Prostate gland (tissue), 2 donors: ENCODE measurements around the gene SH2D4B.

Experiments used
- POLR2A ChIP-seq: fragments of 450-650 bp; IDR thresholded peaks from one replicate; pipeline ENCODE4 v1.6.1; 2016; ENCODE audit warnings: antibody characterized with exemption, mild to moderate bottlenecking
- TF ChIP-seq, protein P1 (sequence below), 4 experiments: fragments of 200-600 bp in 2 of 4; fragments of 450-650 bp in 2 of 4; sonication (generic) in 2 of 4; IDR thresholded peaks; 1 replicate in 3 of 4; 2 replicates in 1 of 4; pipeline ENCODE4 v1.5.1; 2016 to 2019; ENCODE audit warnings: antibody characterized with exemption in 4 of 4, mild to moderate bottlenecking in 2 of 4, moderate library complexity in 2 of 4

DNA sequence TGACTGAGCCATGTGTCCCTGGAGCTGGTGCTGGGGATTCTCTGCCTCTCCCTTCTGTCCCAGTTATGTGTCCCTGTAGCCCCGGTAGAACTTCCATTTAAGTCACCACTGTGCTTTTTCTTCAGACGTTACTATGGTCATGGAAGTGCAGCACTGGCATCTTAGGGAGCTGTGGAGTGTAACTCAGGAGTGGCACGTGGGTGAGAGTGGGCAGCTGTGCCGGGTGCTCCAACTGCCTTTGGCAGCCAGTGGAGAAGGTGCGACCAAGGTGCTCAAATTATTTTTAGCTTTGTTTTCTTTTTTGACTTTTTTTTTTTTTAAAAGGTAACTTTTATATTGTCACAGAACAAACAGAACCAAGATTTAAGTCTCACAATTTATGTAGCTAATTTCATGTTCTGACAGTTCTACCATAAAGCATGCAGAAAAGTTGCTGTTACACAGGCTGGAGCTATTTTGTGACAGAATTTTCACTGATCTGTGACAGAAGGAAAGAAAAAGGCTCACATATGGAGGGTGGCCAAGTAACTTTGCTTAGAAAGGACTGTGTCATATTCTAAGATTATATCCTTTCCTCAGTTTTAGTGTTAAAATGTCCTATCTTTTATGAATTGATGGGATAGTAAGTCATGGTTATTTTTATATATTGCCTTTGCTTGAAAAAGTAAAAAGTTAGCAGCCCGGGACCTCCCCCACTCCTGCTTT lies 73.9 kb downstream of the SH2D4B start:
- TF ChIP-seq, protein P1, sequence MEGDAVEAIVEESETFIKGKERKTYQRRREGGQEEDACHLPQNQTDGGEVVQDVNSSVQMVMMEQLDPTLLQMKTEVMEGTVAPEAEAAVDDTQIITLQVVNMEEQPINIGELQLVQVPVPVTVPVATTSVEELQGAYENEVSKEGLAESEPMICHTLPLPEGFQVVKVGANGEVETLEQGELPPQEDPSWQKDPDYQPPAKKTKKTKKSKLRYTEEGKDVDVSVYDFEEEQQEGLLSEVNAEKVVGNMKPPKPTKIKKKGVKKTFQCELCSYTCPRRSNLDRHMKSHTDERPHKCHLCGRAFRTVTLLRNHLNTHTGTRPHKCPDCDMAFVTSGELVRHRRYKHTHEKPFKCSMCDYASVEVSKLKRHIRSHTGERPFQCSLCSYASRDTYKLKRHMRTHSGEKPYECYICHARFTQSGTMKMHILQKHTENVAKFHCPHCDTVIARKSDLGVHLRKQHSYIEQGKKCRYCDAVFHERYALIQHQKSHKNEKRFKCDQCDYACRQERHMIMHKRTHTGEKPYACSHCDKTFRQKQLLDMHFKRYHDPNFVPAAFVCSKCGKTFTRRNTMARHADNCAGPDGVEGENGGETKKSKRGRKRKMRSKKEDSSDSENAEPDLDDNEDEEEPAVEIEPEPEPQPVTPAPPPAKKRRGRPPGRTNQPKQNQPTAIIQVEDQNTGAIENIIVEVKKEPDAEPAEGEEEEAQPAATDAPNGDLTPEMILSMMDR (IDR thresholded peaks at IDR 0.05) = no peak
- no peak for TF ChIP-seq POLR2A
